Astrocyte of the spinal cord (primary cell): ENCODE measurements around the gene SOX2.

Experiments used
- DNase-seq: peaks from one replicate; pipeline ENCODE4 v3.0.0; 2011; ENCODE audit warnings: low read depth, low spot score
- H3K4me3 ChIP-seq: 2 replicates; pipeline ENCODE4 v1.5.1; 2011; ENCODE audit warnings: low read depth, mild to moderate bottlenecking, low read length, moderate library complexity
- in situ Hi-C: cut with HindIII; loops from 2 replicates; pipeline ENCODE4 v1.10.0; 2017; ENCODE audit warnings: low sequenced_read_pairs
- TF ChIP-seq, protein P1 (sequence below): IDR thresholded peaks from 2 replicates; pipeline ENCODE4 v1.5.1; 2012; ENCODE audit warnings: low read depth, mild to moderate bottlenecking, low read length, inconsistent platforms

Gene SOX2

DNA sequence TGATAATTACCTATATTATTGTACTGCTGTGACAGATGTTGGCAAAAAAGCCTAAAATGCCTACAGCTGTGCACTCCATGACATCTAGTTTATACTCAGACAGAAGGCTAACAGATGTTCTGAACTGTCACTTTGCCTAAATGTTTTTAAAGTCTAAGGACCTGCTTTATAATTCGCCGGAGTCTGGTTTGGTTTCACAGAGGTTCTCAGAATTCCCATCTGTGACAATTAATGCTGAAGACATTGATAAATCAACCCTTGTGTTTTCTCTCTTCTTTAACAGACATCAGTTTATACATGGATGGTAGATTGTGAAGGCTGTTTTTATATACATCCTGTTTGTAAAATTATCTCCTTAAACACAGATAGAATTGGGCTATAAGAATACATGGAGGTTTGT, 19.8 kb upstream of the SOX2 start:
- in situ Hi-C loops: no loop called here
- no peak overlapping the region for H3K4me3 ChIP-seq
- no peak for DNase-seq
- TF ChIP-seq, protein P1, sequence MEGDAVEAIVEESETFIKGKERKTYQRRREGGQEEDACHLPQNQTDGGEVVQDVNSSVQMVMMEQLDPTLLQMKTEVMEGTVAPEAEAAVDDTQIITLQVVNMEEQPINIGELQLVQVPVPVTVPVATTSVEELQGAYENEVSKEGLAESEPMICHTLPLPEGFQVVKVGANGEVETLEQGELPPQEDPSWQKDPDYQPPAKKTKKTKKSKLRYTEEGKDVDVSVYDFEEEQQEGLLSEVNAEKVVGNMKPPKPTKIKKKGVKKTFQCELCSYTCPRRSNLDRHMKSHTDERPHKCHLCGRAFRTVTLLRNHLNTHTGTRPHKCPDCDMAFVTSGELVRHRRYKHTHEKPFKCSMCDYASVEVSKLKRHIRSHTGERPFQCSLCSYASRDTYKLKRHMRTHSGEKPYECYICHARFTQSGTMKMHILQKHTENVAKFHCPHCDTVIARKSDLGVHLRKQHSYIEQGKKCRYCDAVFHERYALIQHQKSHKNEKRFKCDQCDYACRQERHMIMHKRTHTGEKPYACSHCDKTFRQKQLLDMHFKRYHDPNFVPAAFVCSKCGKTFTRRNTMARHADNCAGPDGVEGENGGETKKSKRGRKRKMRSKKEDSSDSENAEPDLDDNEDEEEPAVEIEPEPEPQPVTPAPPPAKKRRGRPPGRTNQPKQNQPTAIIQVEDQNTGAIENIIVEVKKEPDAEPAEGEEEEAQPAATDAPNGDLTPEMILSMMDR: no peak

DNA sequence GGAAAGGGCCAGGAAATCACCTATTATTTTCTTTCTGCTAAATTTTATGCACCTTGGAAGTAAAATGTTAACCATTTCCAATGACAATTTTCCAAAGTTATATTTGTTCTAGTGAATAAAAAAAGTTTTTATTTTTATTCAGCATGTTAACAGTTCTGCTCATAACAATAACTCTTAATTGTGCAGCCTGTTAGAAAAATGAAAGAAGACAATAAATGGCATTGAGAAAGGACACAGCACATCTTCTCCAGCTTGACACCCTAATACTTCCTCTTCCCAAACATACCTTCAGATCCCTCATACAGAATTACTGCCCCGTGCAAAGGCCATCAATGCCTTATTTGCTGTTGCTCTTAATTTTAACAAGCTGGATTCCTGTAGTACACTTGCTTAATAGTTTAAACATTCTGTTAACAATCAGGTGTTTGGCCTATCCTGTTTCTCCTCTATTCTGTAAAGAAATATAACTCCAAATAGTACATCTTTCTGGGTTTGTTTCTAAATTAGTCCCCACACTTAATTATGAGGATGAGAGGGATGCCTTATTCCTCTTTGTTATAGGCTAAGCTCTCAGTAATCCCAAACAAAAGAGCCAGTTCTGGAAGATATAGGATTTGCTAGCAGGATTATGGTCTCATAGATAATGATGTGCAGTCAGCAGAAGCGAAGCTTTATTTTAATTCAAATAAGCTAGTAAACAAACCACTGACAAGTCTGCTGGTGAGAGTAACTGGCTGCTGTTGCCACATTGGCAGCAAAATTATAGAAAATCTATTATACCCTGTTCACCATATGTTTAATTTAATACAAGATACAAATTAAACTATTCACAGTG, 19.2 kb upstream of the SOX2 start:
- TF ChIP-seq, protein P1: no peak
- no peak overlapping the region for H3K4me3 ChIP-seq
- in situ Hi-C loops: no loop called here
- DNase-seq: no peak

DNA sequence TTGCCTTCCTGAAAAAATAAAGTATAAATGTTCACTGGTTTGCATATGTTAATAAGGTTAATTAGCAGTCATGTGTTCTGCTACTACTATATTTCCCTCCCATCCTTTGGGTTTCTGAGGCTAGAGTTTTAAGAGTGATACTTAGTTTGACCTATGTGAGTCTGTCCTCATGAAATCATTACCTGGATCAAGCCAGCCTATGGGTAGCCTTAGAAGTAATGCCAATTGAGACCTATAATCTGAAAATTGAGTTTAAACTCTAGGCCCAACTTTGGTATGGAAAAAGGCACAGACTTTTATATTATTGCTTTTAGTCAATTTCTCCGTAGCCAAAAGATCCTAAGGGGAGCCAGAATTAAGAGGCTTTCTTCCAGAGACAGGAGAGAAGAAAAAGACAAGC, 18.4 kb upstream of the SOX2 start:
- H3K4me3 ChIP-seq: no peak overlapping the region
- no peak for DNase-seq
- in situ Hi-C loops: no loop called here
- TF ChIP-seq, protein P1: no peak

DNA sequence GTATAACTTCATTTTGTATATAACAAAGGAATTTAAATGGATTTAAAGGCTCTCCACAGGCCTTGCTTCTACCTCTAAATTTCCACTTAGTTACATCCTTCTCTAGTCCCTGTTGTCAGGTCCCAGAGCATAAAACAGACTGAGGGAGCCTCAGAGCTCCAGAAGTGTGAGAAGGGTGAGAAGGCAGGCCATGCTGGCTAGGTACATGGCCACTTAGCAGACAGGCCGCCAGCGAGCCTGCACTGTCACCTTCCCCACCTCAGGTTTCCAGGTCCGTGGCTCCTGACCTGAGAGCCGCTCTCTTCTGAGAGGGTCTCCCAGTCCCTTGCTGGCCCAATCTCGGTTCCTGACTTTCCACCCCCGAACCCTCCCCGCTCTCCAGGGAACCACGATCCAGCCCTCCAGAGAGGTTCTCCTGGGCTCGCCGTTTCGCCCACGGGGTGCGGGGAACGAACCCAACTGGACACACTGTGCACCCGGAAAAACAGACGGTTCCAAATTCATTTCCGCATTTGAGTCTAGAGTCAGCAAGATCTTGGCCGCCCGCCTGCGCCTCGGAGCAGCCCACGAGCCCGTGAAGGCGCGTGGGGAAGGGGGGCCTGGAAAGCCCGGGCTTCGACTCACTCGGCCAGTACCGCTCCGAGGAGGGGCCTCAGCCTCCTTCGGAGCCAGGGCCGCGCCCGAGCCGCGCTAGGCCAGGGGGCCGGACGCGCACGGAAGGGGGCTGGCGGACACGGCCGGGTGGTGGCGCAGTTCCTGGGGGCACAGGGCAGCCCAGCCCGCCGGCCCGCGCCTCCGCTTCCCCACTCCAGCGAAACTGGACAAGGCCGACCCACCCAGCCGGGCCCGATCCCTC, 16.7 kb upstream of the SOX2 start:
- peak overlapping the region; percentile 40 for H3K4me3 ChIP-seq
- DNase-seq: peak; percentile 45
- in situ Hi-C loops: no loop called here
- TF ChIP-seq, protein P1: peak; percentile 29

DNA sequence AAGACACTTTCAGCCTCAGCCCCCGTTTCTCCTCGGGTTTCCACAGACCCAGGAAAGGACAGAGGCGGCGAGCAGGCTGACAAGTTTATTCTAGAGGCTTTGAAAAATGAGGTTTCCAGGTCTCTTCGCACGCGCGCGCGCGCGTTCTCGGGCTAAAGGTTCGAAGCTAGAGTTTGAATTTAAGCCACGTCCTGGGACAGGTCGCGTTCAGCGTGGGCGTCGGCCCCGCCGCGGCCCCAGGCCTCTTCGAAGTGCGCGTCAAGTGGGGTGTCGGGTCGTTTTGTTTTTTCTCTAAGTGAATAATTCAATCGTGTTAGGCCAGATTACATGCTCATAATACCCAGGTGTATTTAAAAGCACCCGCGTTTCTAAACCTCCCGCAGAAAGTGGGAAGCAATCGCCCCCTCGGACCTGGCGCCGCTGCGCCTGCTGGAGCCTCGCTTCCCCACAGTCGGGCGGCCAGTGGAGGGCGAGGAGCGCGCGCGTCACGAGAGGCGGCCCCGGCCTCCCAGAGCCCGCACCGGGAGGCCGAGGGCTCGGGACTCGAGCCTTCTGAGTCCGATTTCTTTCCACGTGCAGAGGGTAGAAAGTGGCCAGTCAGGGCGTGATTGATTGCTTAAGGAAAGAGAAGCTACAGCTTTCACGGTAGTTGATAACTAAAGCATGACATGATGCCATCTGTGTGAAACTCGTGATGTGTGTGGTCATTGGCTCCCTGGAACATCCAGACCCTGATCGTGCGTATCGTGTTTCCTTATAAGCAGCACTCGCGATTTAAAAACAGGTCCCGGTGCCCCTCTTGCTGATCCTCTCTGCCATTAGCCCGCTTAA, 15.8 kb upstream of the SOX2 start:
- TF ChIP-seq, protein P1: no peak
- DNase-seq: peak; percentile 36
- H3K4me3 ChIP-seq: peak overlapping the region; percentile 40
- in situ Hi-C loops: no loop called here

DNA sequence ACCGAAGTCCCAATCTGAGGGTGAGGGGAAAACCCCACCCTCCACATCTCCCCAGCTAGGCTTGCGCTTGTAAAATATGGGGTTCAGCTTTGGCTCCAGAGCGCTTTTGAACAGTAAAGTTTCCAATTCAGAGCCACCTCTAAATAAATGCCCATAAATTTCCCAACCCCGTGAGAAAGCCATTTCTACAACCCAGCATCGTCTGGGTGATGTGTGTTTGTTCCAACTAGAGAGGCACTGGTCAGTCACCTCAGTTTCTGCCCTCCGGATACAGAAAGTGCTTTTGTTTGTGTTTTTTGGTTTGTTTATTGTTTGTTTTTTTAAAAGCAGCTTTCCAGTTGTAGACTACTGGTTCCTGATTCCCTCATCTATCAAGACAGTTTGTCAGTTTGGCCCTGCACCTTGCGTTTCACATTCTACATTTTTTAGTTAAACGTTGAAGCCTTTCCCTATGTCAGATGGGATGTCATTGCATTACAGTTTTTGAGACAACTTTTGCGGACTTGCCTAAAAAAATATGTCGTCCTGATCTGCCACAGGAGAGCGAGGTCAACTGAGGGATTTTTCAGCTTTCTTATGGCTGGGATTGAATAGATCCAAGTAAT, 15.0 kb upstream of the SOX2 start:
- no peak for DNase-seq
- in situ Hi-C loops: no loop called here
- TF ChIP-seq, protein P1: no peak
- peak overlapping the region; percentile 40 for H3K4me3 ChIP-seq
